Gastroesophageal sphincter (tissue), 4 donors: ENCODE results near the gene ZSWIM5. TPM values are rescaled to one million over a fixed set of nuclear protein-coding genes. Genes with fewer than 3 reads are reported as not detected.
"Not testable (repeated sequence)": the region's sequence is repeated elsewhere in the genome, so short reads cannot be mapped to it uniquely, and the experiment has no call there.

Experiments
- ATAC-seq: fragments of 150-250 bp; one replicate; pipeline ENCODE4 v1.9.1; 2016; ENCODE audit warnings: mild to moderate bottlenecking, moderate library complexity
- H3K27ac ChIP-seq, 4 donors: fragments of 200-600 bp; sonication (generic) in 3 of 4; 1 replicate in 3 of 4; 2 replicates in 1 of 4; pipeline ENCODE4 v1.5.1; 2016 to 2019
- H3K27me3 ChIP-seq: fragments of 200-600 bp; sonication (generic); one replicate; pipeline ENCODE4 v1.5.1; 2019
- H3K36me3 ChIP-seq, 2 donors: fragments of 200-600 bp; sonication (generic); one replicate each; pipeline ENCODE4 v1.5.1; 2019; ENCODE audit warnings: control low read depth in 1 of 2
- H3K4me1 ChIP-seq, 3 donors: fragments of 200-600 bp; sonication (generic); 1 replicate in 2 of 3; 2 replicates in 1 of 3; pipeline ENCODE4 v1.5.1; 2016 to 2019; ENCODE audit warnings: control low read depth in 2 of 3
- H3K4me3 ChIP-seq, 2 donors: fragments of 200-600 bp; sonication (generic); one replicate each; pipeline ENCODE4 v1.5.1; 2019; ENCODE audit warnings: mild to moderate bottlenecking in 1 of 2, moderate library complexity in 1 of 2
- H3K9me3 ChIP-seq, 3 donors: fragments of 200-600 bp; sonication (generic); one replicate each; pipeline ENCODE4 v1.5.1; 2017 to 2019; ENCODE audit warnings: control low read depth in 2 of 3
- CTCF ChIP-seq, 4 experiments: fragments of 200-600 bp in 2 of 4; fragments of 450-650 bp in 2 of 4; sonication (generic) in 1 of 4; IDR thresholded peaks; one replicate each; pipeline ENCODE4 v1.5.1; 2017 to 2019; ENCODE audit warnings: antibody characterized with exemption in 4 of 4, mild to moderate bottlenecking in 2 of 4, moderate library complexity in 2 of 4
- EP300 ChIP-seq: sonication (generic); formaldehyde crosslinking; IDR thresholded peaks from one replicate; pipeline ENCODE4 v1.6.1; 2017; ENCODE audit warnings: antibody characterized with exemption, mild to moderate bottlenecking
- POLR2A ChIP-seq, 2 donors: fragments of 450-650 bp; IDR thresholded peaks; one replicate each; pipeline ENCODE4 v1.6.1; 2017; ENCODE audit warnings: antibody characterized with exemption in 2 of 2, mild to moderate bottlenecking in 2 of 2, moderate library complexity in 1 of 2
- POLR2AphosphoS5 ChIP-seq: sonication (generic); formaldehyde crosslinking; IDR thresholded peaks from one replicate; pipeline ENCODE4 v1.6.1; 2017; ENCODE audit warnings: antibody characterized with exemption
- WGBS, 2 donors: methylation state at CpG; one replicate each; pipeline ENCODE4 v1.1.5; 2018; ENCODE audit warnings: low coverage in 1 of 2; 5-methylcytosine and 5-hydroxymethylcytosine counted together
- total RNA-seq, 4 donors: library from RNA; depleted of rRNA; stranded (reverse); fragments of >200 nt; gene quantifications; one replicate each; pipeline ENCODE4 v1.1.0, GENCODE V29; 2016

ZSWIM5 gene
- total RNA-seq = 1 to 10 TPM; 3.3 to 8.1 (median 5.8) TPM

GRCh38 chr1:45205910-45206721, at the start of gene ZSWIM5:
ZSWIM5 (minus strand) TSS chr1:45206605; CDS start chr1:45206350, 255 bp downstream.
- no peaks in the 10 kb centered on the region for H3K27me3 ChIP-seq
- H3K27ac ChIP-seq = peak within 1 kb of the TSS; percentile 80 to 93 (median 90)
- TF ChIP-seq POLR2A (IDR thresholded peaks at IDR 0.05) (peak; percentile 36 to 65), EP300 (no peak), CTCF (IDR thresholded peaks at IDR 0.05) (peak in 1 of 4 experiments; percentile 17), POLR2AphosphoS5 (peak; percentile 30)
- H3K4me3 ChIP-seq = peak within 1 kb of the TSS; percentile 74 to 99
- H3K9me3 ChIP-seq = no peaks in the 10 kb centered on the region
- no peaks in the 10 kb centered on the region for H3K36me3 ChIP-seq
- no CpG with 5 or more reads among the region's 118 CpGs for WGBS, 2 donors
- ATAC-seq = peak; percentile 93
- peaks cover 0 to 29% (median 4%) of the 10 kb centered on the region in 3 donors for H3K4me1 ChIP-seq

- Histone ChIP-seq H3K36me3 (no peaks in the 10 kb centered on the region), H3K4me3 (no peak overlapping the region), H3K27me3 (peaks cover 5% of the 10 kb centered on the region), H3K27ac (no peak overlapping the region), H3K4me1 (no peaks in the 10 kb centered on the region), H3K9me3 (peaks cover 0 to 21% (median 0%) of the 10 kb centered on the region in 3 donors)
- no peak for TF ChIP-seq POLR2A (IDR thresholded peaks at IDR 0.05)
- TF ChIP-seq EP300 = no peak
- TF ChIP-seq CTCF (IDR thresholded peaks at IDR 0.05) = no peak
- no peak for TF ChIP-seq POLR2AphosphoS5
- no peak for ATAC-seq
Observed at GRCh38 chr1:45254490-45254889, 48.1 kb upstream of the ZSWIM5 start.

GRCh38 chr1:45250544-45250943, 44.1 kb upstream of the ZSWIM5 start:
- no peak for ATAC-seq
- Histone ChIP-seq H3K36me3 (no peaks in the 10 kb centered on the region), H3K4me3 (no peak overlapping the region), H3K9me3 (no peaks in the 10 kb centered on the region), H3K4me1 (no peaks in the 10 kb centered on the region), H3K27ac (no peak overlapping the region), H3K27me3 (peaks cover 5% of the 10 kb centered on the region)
- TF ChIP-seq POLR2A (IDR thresholded peaks at IDR 0.05) (no peak), POLR2AphosphoS5 (no peak), EP300 (no peak)
- 0% methylated on average over 1 of the region's 1 CpG for WGBS, 2 donors

- H3K27me3 ChIP-seq, H3K4me1 ChIP-seq, H3K4me3 ChIP-seq, H3K36me3 ChIP-seq, H3K9me3 ChIP-seq, ATAC-seq, H3K27ac ChIP-seq: not testable (repeated sequence)
- WGBS, 2 donors = no CpG with 5 or more reads among the region's 30 CpGs
Observed at GRCh38 chr1:45248004-45248403, 41.6 kb upstream of the ZSWIM5 start.

- Histone ChIP-seq H3K27ac (no peak overlapping the region), H3K4me3 (no peak overlapping the region), H3K36me3 (no peaks in the 10 kb centered on the region), H3K9me3 (peaks cover 0 to 5% (median 0%) of the 10 kb centered on the region in 3 donors), H3K27me3 (no peaks in the 10 kb centered on the region), H3K4me1 (no peaks in the 10 kb centered on the region)
- 58 to 76% methylated on average over 2 of the region's 2 CpGs for WGBS, 2 donors
- TF ChIP-seq POLR2A (IDR thresholded peaks at IDR 0.05) (no peak), POLR2AphosphoS5 (peak; percentile 9)
- peak; percentile 43 for ATAC-seq
Observed at GRCh38 chr1:45246760-45247159, 40.4 kb upstream of the ZSWIM5 start.

- WGBS, 2 donors = 56 to 60% methylated on average over 3 of the region's 3 CpGs
- not testable (repeated sequence) for H3K36me3 ChIP-seq, H3K27me3 ChIP-seq, H3K4me3 ChIP-seq, ATAC-seq, H3K27ac ChIP-seq, H3K4me1 ChIP-seq, H3K9me3 ChIP-seq
Observed at GRCh38 chr1:45246359-45246758, 40.0 kb upstream of the ZSWIM5 start.

GRCh38 chr1:45244660-45245059, 38.3 kb upstream of the ZSWIM5 start:
- TF ChIP-seq POLR2AphosphoS5 = no peak
- TF ChIP-seq CTCF (IDR thresholded peaks at IDR 0.05) = no peak
- no peak for TF ChIP-seq POLR2A (IDR thresholded peaks at IDR 0.05)
- no peak for TF ChIP-seq EP300
- peaks cover 0 to 5% (median 0%) of the 10 kb centered on the region in 3 donors for H3K9me3 ChIP-seq

More at GRCh38 chr1:45244660-45245059, 38.3 kb upstream of the ZSWIM5 start:
- Histone ChIP-seq H3K4me3 (no peak overlapping the region), H3K27me3 (no peaks in the 10 kb centered on the region), H3K27ac (no peak overlapping the region), H3K36me3 (no peaks in the 10 kb centered on the region), H3K4me1 (no peaks in the 10 kb centered on the region)
- ATAC-seq = no peak
